SKM-1 treated with dmso at 0.1 percent for 144 hours (cell line): ENCODE results near the gene FDX1.
"Not testable (repeated sequence)": the region's sequence is repeated elsewhere in the genome, so short reads cannot be mapped to it uniquely, and the experiment has no call there.

Source experiments
- DNase-seq: peaks from one replicate; lab custom pipeline; 2025; ENCODE audit not compliant: unreplicated experiment; lab: John Stamatoyannopoulos, UW

FDX1 gene

GRCh38 chr11:110429731-110430266 is at the start of gene FDX1:
TSS of gene FDX1 (plus strand) at chr11:110429948. CDS start at chr11:110430121, 173 bp downstream.
- DNase-seq = peak; percentile 77

- no peak for DNase-seq
Observed at GRCh38 chr11:110380836-110381622, 48.7 kb upstream of the FDX1 start.

GRCh38 chr11:110388231-110388630 is 41.5 kb upstream of the FDX1 start:
- not testable (repeated sequence) for DNase-seq

GRCh38 chr11:110389965-110390364 is 39.8 kb upstream of the FDX1 start:
- no peak for DNase-seq

- no peak for DNase-seq
Observed at GRCh38 chr11:110392056-110392455, 37.7 kb upstream of the FDX1 start.

GRCh38 chr11:110397668-110398286 is 32.0 kb upstream of the FDX1 start:
- not testable (repeated sequence) for DNase-seq

GRCh38 chr11:110403585-110403984 is 26.2 kb upstream of the FDX1 start:
- DNase-seq = not testable (repeated sequence)

- DNase-seq = not testable (repeated sequence)
Observed at GRCh38 chr11:110405636-110406035, 24.1 kb upstream of the FDX1 start.

GRCh38 chr11:110407315-110407714 is 22.4 kb upstream of the FDX1 start:
- DNase-seq = no peak

GRCh38 chr11:110409174-110409573 is 20.6 kb upstream of the FDX1 start:
- DNase-seq = peak; percentile 73

- DNase-seq = peak; percentile 62
Observed at GRCh38 chr11:110410651-110411050, 19.1 kb upstream of the FDX1 start.

GRCh38 chr11:110415081-110415480 is 14.7 kb upstream of the FDX1 start:
- DNase-seq = no peak

GRCh38 chr11:110421658-110422057 is 8.1 kb upstream of the FDX1 start:
- DNase-seq = not testable (repeated sequence)

- DNase-seq = no peak
Observed at GRCh38 chr11:110422306-110422905, 7.3 kb upstream of the FDX1 start.

GRCh38 chr11:110424775-110425444 is 4.8 kb upstream of the FDX1 start:
- no peak for DNase-seq

GRCh38 chr11:110425751-110426545 is 3.8 kb upstream of the FDX1 start:
- DNase-seq = no peak

- DNase-seq = no peak
Observed at GRCh38 chr11:110428040-110428439, 1.7 kb upstream of the FDX1 start.

- DNase-seq = no peak
Observed at GRCh38 chr11:110428956-110429730, 605 bp upstream of the FDX1 start.

- no peak for DNase-seq
Observed at GRCh38 chr11:110430267-110431050, 711 bp downstream of the FDX1 start.
